HG03196 (cell line): ENCODE data around the gene EIF1.
A peak's percentile ranks its signal among the peaks of the same experiment; 100 is the strongest.
"Not testable (repeated sequence)": the region's sequence is repeated elsewhere in the genome, so short reads cannot be mapped to it uniquely, and the experiment has no call there.

Experiments
- ATAC-seq: cut with Tn5 transposase; IDR thresholded peaks from one replicate; pipeline ENCODE4 v1.9.1; 2021; ENCODE audit not compliant: unreplicated experiment

EIF1 gene

DNA sequence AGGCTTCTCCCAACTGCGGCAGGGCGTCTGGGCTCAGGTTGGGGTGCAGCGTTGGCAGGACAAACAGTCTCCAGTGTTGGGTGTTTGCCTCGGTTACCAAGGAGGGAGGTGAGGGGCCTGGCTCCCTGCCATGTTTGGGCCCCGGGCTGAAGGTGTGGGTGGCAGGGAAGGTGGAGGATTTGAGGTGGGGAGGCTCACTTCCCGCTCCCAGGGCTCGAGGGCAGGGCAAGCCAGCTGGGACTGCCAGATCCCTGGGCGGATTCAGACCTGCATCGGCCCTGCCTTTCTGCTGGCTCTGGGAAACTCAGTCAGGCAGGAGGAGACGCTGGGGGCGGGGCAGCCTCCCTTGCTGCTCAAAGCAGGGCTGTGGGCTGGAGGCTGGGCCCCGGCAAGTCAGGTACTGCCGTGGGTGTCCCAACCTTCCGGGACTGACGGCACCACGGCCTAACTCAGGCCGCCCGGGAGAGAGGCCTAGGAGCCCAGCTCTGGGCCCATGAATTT lies 33.0 kb upstream of the EIF1 start:
- no peak for ATAC-seq

- no peak for ATAC-seq
These were observed 32.2 kb upstream of the EIF1 start for GRCh38 chr17:41656249-41657023.

DNA sequence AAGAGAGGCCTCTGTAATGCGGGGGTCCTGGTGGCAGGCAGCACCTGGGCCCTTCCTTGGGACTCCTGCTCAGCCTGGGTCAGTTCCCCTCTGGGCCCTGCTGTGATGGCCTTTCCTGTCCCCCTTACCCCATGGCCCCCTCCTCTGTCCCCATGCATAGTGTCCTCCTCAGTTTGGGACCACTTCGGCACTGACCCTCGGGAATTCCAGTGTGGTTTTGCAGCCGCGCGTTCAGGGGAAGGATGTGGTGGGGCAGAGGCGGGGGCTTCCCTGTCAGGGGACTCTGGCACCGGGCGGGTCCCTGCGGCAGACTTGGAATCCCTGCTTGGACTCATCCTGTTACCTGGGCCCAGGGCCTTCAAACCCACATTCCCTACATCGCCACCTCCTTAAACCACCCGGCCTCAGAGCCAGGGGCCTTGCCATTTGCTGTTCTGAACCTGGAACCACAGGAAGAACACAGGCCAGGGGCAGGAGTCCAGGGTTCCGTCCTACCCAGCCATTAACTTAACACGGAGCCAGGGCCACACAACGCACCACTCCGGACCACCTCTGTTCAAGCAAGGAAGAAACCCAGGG lies 31.4 kb upstream of the EIF1 start:
- no peak for ATAC-seq

- no peak for ATAC-seq
These were observed 30.7 kb upstream of the EIF1 start for GRCh38 chr17:41657936-41658335.

GRCh38 chr17:41658846-41659245 lies 29.8 kb upstream of the EIF1 start:
- ATAC-seq: no peak

- no peak for ATAC-seq
These were observed 29.1 kb upstream of the EIF1 start for GRCh38 chr17:41659427-41660212.

GRCh38 chr17:41660221-41660711 lies 28.4 kb upstream of the EIF1 start:
- ATAC-seq: no peak

DNA sequence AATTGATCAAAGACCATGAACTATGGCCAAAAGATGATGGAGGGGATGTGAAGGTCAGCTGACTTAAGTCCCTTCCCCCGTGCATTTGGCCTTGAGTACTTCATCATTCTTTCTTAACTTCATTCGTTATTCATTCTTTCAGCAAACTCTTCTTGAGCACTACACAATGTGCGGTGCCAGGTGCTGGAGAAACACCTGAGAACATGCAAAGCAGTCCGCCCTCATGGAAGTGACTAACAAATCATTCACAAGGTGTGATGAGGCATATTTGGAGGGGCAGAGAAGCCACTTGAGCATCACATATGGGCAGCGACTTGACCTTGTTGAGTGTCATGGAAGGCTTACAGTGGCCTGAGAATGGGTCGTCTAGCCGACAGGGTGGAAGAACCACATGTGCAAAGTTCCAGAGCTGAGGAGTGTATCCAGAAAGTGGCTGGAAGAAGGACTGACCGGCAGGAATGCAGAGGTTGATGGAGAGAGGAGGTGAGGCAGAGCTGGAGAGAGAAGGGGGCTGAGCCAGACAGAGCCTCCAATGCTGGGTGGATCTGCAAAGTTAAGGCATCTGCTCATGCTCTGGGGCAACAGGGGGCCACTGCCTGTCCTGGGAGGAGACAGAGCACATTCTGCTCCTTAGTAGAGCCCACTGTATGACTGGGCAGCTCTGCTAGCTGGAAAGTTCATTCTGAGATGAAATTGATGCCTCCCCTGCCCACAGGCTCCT lies 25.1 kb upstream of the EIF1 start:
- no peak for ATAC-seq

DNA sequence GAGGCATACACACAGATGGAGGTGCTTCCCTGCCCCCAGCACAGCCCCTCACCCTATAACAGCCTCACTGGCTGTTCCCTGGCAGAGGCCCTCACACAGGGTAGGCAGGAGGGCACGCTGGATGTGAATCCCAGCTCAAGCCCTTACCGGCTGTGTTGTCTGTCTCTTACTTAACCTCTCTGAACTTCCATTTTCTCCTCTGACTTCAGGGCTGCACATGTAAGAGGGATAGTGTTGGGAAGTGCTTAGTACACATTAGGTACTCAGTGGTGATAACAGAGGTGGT lies 24.6 kb upstream of the EIF1 start:
- no peak for ATAC-seq

DNA sequence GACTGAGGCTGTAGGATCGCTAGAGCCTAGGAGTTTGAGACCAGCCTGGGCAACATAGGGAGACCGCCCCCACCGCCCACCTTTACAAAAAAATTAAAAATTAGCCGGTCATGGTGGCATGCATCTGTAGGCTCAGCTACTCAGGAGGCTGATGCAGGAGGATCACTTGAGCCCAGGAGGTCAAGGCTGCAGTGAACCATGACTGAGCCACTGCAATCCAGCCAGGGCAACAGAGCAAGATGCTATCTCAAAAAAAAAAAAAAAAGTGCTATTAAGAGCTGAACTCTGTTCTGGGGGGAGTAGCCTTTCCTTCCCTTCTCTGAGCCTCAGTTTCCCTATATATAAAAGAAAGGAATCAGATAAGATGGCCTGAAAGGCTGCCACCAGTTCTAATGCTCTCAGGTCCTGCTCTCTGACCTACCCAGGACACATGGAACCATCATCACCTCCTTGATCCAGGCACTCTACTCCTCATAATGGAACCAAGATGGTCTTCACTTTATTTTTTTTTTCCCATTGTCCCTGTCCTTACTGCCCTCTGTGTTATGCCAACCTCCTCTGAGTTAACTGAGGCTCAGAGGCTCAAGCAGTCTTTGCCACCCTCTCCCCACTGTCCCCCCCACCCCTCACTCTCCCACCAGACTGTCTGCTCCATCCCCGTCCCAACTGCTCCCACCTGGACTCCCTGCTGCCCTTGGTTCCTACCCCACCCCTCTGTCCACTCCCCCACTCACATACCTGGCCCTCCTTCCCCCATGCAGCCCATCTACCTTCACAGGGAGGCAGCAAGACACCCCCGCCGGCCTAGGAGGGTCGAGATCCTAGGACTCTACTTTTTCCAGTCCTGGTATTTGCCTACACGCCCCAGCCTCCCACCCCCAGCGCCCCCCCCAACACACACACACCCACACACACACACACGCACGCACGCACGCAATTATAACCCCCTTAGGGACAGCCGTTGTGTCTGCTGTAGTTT lies 23.8 kb upstream of the EIF1 start:
- ATAC-seq: no peak

GRCh38 chr17:41665566-41666236 lies 23.0 kb upstream of the EIF1 start:
- peak; percentile 46 for ATAC-seq

DNA sequence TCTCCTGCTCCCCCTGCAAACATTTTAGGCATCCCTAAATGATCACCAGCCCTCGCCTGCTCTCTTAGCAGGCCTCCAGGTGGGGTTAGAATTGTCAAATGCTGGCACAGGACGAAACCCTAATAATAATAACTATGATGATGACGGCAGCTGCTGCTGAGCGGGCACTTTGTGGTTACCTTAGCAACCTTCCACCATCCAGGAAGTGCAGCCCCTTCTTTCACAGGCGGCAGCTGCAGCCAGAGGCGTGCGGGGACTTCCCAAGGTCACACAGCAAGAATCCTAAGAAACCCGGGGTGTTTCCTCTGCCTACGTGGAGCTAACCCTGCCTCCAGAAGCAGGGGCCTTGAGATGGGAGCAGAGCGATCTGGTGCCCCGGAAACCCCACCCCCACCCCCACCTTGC lies 22.4 kb upstream of the EIF1 start:
- peak; percentile 36 for ATAC-seq

DNA sequence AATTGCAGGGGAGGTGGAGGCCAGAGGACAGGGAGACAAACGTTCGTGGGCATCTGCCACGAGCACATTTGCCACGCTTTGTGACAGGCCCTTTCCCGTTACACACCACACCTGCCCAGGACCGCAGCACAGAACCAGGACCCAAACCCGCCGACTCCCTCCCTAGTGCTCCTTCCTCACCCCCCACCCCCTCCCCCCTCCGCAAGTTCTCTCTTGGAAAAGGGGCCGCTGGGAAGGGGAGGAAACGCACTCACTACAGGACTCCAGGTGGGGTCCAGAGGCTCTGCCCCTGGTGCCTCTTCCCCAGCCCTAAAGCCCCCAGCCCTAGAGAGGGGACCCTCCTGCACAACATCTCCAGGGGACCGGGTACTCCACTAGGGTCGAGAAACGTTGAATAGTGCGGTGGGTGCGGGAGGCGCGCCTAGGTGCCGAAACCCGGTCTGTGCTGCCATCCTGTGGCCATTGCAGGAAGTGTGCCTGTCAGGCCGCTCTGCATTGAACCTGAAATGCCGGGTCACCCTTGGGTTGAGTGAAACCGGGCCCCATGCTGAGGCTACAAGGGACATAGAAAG lies 21.9 kb upstream of the EIF1 start:
- peak; percentile 55 for ATAC-seq

DNA sequence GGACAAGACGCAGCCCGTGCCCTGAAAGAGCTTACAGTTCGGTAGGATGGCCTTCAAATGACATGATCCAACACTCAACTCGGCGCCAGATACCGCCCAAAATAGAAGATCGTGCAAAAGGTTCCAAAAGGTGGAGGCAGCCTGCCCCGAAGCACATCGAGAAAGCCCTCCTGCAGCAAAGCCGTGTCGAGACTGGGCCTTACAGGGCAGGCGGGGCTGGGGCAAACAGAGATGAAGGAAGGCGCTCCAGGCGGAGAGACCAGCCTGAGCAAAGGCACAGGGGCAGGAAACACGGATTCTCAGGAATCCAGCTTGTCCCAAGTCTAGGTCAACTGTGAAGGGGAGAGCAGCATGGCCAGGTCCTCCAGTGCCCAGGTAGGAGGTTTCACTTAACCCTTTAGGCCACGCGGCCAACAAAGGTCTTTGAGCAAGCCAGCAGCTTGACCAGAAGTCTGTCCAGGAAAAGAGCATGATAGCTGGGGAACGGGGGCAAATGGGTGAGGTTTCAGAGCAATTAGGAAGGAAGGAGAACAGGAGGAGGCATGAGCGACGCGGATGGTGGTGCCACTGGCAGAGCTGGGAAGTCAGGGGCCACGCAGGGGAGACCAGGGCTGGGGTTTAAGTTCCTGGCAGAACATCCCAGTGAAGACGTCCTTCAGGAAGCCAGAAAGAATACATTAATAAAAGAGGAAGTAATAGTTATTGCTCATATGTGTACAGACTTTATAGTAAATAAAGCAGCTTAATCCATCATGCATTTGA lies 21.2 kb upstream of the EIF1 start:
- no peak for ATAC-seq

DNA sequence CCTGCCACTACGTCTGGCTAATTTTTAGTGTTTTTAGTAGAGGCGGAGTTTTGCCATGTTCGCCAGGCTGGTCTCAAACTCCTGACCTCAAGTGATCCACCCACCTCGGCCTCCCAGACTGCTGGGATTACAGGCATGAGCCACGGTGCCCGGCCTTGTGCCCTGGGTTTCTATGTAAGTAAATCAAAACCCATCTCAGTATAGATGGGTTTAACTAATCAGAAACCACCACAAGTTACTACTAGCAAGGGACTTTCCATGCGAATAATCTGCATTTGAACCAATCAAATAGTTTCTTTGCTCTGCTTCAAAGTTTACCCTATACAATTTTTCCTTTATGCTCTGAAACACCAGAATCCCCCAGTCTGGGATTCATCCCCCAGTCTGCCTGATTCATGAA lies 16.5 kb upstream of the EIF1 start:
- ATAC-seq: no peak

- ATAC-seq: not testable (repeated sequence)
These were observed 13.3 kb upstream of the EIF1 start for GRCh38 chr17:41675157-41676057.

- ATAC-seq: no peak
These were observed 12.6 kb upstream of the EIF1 start for GRCh38 chr17:41676058-41676419.
